Astrocyte of the spinal cord (primary cell): ENCODE results near the gene STK31.
A peak's percentile ranks its signal among the peaks of the same experiment; 100 is the strongest.
"Not testable (repeated sequence)": the region's sequence is repeated elsewhere in the genome, so short reads cannot be mapped to it uniquely, and the experiment has no call there.

Source experiments
- DNase-seq: peaks from one replicate; pipeline ENCODE4 v3.0.0; 2011; ENCODE audit warnings: low read depth, low spot score
- H3K4me3 ChIP-seq: 2 replicates; pipeline ENCODE4 v1.5.1; 2011; ENCODE audit warnings: low read depth, mild to moderate bottlenecking, low read length, moderate library complexity
- CTCF ChIP-seq: IDR thresholded peaks from 2 replicates; pipeline ENCODE4 v1.5.1; 2012; ENCODE audit warnings: low read depth, mild to moderate bottlenecking, low read length, inconsistent platforms
- in situ Hi-C: cut with HindIII; loops from 2 replicates; pipeline ENCODE4 v1.10.0; 2017; ENCODE audit warnings: low sequenced_read_pairs

Gene STK31

GRCh38 chr7:23852135-23852534 lies 142.1 kb downstream of the STK31 start:
- in situ Hi-C loops = no loop called here
- TF ChIP-seq CTCF = no peak
- no peak overlapping the region for H3K4me3 ChIP-seq
- DNase-seq = no peak

- no peak overlapping the region for H3K4me3 ChIP-seq
- no peak for TF ChIP-seq CTCF
- in situ Hi-C loops = no loop called here
- no peak for DNase-seq
Measured at GRCh38 chr7:23852988-23853387, 143.0 kb downstream of the STK31 start.

- TF ChIP-seq CTCF = peak; percentile 68
- H3K4me3 ChIP-seq = no peak overlapping the region
- in situ Hi-C loops = no loop called here
- peak; percentile 41 for DNase-seq
Measured at GRCh38 chr7:23863209-23863787, 153.3 kb downstream of the STK31 start.

GRCh38 chr7:23864973-23865372 lies 155.0 kb downstream of the STK31 start:
- peak; percentile 30 for DNase-seq
- in situ Hi-C loops = no loop called here
- H3K4me3 ChIP-seq = no peak overlapping the region
- TF ChIP-seq CTCF = no peak

GRCh38 chr7:23873306-23873705 lies 163.3 kb downstream of the STK31 start:
- TF ChIP-seq CTCF = no peak
- no peak overlapping the region for H3K4me3 ChIP-seq
- DNase-seq = no peak
- in situ Hi-C loops = no loop called here

- in situ Hi-C loops, DNase-seq, H3K4me3 ChIP-seq: not testable (repeated sequence)
Measured at GRCh38 chr7:23876526-23876925, 166.5 kb downstream of the STK31 start.
